Lower leg skin (tissue), 4 donors: ENCODE data around the gene FUCA1. TPM values are rescaled to one million over a fixed set of nuclear protein-coding genes. Genes with fewer than 3 reads are reported as not detected.
"Not testable (repeated sequence)": the region's sequence is repeated elsewhere in the genome, so short reads cannot be mapped to it uniquely, and the experiment has no call there.

Experiments used
- DNase-seq, 2 donors: peaks; one replicate each; pipeline ENCODE4 v3.0.0-alpha.2; 2019; ENCODE audit warnings: low spot score in 2 of 2
- H3K4me3 ChIP-seq: fragments of 200-600 bp; sonication (generic); 2 replicates; pipeline ENCODE4 v1.5.1; 2017; ENCODE audit warnings: mild to moderate bottlenecking, low read depth; ENCODE audit not compliant: poor library complexity, severe bottlenecking
- CTCF ChIP-seq, 3 donors: fragments of 450-650 bp; IDR thresholded peaks; one replicate each; pipeline ENCODE4 v1.5.1; 2016; ENCODE audit warnings: antibody characterized with exemption in 3 of 3, mild to moderate bottlenecking in 3 of 3, moderate library complexity in 2 of 3
- POLR2A ChIP-seq, 2 donors: fragments of 450-650 bp; IDR thresholded peaks; one replicate each; pipeline ENCODE4 v1.6.1; 2016 to 2017; ENCODE audit warnings: antibody characterized with exemption in 2 of 2, mild to moderate bottlenecking in 1 of 2, moderate library complexity in 1 of 2
- WGBS, 2 donors: methylation state at CpG; one replicate each; pipeline ENCODE4 v1.1.5; 2018; 5-methylcytosine and 5-hydroxymethylcytosine counted together
- intact Hi-C: fragments of 100-400 bp; cut with DNase I; formaldehyde crosslinking; loops from one replicate; pipeline ENCODE4 v1.15.0; 2023; ENCODE audit warnings: low total_unique reads
- total RNA-seq, 4 donors: library from RNA; depleted of rRNA; stranded (reverse); fragments of >200 nt; gene quantifications; one replicate each; pipeline ENCODE4 v1.1.0, GENCODE V29; 2016

FUCA1 gene
- total RNA-seq, 4 donors from 2014 or later = 11.6 to 23.5 (median 18.7) TPM

- no peak for TF ChIP-seq CTCF (IDR thresholded peaks at IDR 0.05)
- TF ChIP-seq POLR2A (IDR thresholded peaks at IDR 0.05) = no peak
- DNase-seq = no peak
- intact Hi-C loops = loop anchor here (5.0 kb wide), 1 partner anchor 492 kb away; no protein-coding TSS in a partner anchor
- H3K4me3 ChIP-seq = no peak overlapping the region
- 80% methylated on average over 7 of the region's 7 CpGs for WGBS, 2 donors
These were observed 37.5 kb upstream of the FUCA1 start for GRCh38 chr1:23905461-23906025.

DNA sequence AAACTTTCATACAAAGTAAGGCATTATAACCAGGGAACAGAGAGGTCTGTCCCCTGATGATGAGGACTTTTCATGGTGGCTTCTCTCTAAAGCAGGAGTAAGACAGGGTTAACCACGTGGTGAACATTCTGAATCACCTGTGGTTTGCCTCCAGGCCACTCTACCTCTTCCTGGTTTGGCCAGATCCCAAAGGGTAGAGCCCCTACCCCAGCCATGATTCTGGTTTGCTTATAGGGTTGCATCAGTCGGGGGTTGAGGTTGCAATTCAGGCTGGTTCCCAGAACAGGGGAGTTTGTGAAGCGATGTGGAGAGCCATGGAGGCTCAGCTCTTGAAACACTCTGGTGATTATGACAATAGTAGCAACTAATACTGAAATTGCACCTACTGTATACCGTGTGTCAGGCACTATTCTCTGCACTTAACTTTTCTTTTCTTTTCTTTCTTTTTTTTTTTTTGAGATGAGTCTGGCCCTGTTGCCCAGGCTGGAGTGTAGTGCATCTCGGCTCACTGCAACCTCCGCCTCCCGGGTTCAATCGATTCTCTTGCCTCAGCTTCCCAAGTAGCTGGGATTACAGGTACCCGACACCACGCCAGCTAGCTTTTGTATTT is 36.8 kb upstream of the FUCA1 start:
- 83 to 85% methylated on average over 10 of the region's 10 CpGs for WGBS, 2 donors
- no peak for TF ChIP-seq POLR2A (IDR thresholded peaks at IDR 0.05)
- no peak for TF ChIP-seq CTCF (IDR thresholded peaks at IDR 0.05)
- no peak for DNase-seq
- H3K4me3 ChIP-seq = no peak overlapping the region
- intact Hi-C loops = loop anchor here (5.0 kb wide), 1 partner anchor 492 kb away; no protein-coding TSS in a partner anchor

DNA sequence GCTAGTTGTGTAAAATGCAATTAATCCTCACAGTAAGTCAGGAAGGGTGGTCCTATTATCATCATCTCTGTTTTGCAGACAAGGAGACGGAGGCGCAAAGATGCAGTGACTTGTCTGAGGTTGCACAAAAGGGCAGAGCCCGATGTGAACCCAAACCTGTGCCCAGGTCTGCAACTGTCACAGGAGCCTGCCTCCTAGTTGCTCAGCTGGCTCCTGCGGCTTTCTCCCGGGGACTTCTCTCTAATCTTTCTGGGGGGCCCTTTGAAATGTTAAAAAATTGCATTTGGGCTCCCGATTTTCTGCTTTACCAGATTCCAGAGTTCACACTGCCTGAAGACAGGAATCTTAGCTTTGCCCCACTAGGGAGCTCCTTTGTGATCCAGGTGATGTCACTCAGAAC is 35.7 kb upstream of the FUCA1 start:
- WGBS, 2 donors = 77 to 79% methylated on average over 6 of the region's 6 CpGs
- intact Hi-C loops = no loop called here
- no peak overlapping the region for H3K4me3 ChIP-seq
- DNase-seq = no peak
- no peak for TF ChIP-seq POLR2A (IDR thresholded peaks at IDR 0.05)
- TF ChIP-seq CTCF (IDR thresholded peaks at IDR 0.05) = no peak

DNA sequence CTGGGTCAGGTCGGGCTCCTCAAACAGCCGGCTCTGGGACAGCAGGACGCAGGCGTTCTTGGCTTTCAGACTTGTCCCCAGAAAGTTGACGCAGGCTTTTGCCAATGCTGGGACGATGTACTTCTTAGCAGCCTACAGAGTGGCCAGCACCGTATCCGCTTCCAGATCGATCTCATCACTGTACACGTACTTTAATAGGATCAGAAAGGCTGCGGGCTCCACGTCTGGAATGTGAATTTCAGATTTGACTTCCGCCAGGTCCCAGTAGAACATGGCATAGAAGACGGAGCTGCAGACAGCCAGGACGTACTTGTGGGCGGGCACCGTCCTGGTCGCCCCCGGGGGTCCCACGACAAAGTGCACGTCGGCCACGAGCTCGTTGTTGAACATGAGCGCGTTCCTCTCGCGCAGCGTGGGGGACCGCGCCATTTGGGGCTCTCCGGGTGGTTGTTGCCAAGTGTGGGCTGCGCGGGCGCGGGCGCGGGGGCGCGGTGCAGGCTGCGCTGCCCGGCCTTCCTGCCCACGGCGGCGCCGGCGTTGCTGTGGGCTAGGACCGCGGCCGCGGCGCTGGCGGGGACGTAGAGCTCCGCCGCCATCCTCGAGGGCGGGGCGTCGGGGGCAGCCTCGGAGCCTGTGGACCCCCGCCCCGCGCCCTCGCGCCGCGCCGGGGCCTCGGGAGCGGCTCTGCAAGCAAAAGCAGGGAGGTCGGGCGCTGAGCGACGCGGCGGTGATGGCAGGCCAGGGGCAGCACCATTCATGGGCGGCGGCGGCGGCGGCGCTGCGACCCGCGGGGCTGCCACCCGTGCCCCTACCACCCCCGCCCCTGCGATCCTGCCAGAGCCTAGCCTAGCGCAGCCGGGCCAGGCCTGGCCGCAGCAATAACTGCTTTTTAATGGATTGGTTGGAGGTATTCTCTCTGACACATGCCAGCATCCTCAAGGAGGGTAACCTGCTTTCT is 34.5 kb upstream of the FUCA1 start:
- WGBS, 2 donors = 22 to 43% methylated on average over 45 to 62 of the region's 92 CpGs
- DNase-seq = no peak
- H3K4me3 ChIP-seq = no peak overlapping the region
- intact Hi-C loops = no loop called here
- TF ChIP-seq POLR2A (IDR thresholded peaks at IDR 0.05) (no peak), CTCF (IDR thresholded peaks at IDR 0.05) (no peak)

DNA sequence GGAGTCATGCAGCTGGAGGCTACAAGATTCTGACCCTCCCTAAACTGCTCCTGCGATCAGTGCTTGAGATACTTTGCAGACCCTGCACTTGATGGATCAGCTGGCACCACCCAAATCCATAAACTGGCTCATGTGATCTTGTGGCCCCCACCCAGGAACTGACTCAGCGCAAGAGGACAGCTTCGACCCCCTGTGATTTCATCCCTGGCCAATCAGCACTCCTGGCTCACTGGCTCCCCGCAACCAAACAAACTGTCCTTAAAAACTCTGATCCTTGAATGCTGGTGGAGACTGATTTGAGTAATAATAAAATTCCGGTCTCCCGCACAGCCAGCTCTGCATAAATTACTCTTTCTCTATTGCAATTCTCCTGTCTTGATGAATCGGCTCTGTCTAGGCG is 31.9 kb upstream of the FUCA1 start:
- intact Hi-C loops, DNase-seq, H3K4me3 ChIP-seq: not testable (repeated sequence)
- 55 to 75% methylated on average over 8 of the region's 8 CpGs for WGBS, 2 donors

DNA sequence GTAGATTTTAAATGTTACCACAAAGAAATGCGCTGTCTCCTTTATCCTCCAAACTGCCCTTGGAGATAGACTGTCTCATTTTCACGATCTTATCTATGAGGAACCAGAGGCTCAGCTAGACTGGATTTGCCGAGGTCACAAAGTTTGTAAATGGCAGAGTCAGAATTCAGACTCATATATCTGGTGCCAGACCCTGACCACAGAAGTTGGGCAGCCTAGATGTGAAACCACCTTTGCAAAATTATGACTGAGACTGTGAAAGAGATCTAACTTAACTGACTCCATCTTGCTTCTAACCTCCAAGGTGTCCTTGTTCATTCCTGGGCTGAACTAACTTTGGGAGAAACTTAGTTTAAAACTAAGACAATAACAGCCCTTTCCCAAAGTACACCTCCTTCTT is 31.0 kb upstream of the FUCA1 start:
- 70 to 77% methylated on average over 3 of the region's 3 CpGs for WGBS, 2 donors
- intact Hi-C loops = no loop called here
- TF ChIP-seq CTCF (IDR thresholded peaks at IDR 0.05) (no peak), POLR2A (IDR thresholded peaks at IDR 0.05) (no peak)
- no peak overlapping the region for H3K4me3 ChIP-seq
- no peak for DNase-seq
